SK-N-SH (cell line): ENCODE measurements around the gene DNAH11.

Source experiments
- CHD2 ChIP-seq: fragments of 150-350 bp; IDR thresholded peaks from 2 replicates; pipeline ENCODE4 v1.6.1; 2018; ENCODE audit warnings: low read length; ENCODE audit not compliant: partially characterized antibody
- EP300 ChIP-seq, 2 experiments: IDR thresholded peaks; 2 replicates each; pipeline versions ENCODE4 v1.4.0 to v1.6.1; 2012; ENCODE audit warnings: borderline replicate concordance in 1 of 2, low read depth in 1 of 2, low read length in 1 of 2
- GABPA ChIP-seq: IDR thresholded peaks from 2 replicates; pipeline ENCODE4 v1.4.0; 2012; ENCODE audit warnings: low read depth, mild to moderate bottlenecking
- JUND ChIP-seq: IDR thresholded peaks from 2 replicates; pipeline ENCODE4 v1.4.0; 2012
- MXI1 ChIP-seq: IDR thresholded peaks from 2 replicates; pipeline ENCODE4 v1.6.1; 2012; ENCODE audit warnings: mild to moderate bottlenecking, low read depth, low read length, improper control_type of control experiment
- RAD21 ChIP-seq: IDR thresholded peaks from 2 replicates; pipeline ENCODE4 v1.6.1; 2012; ENCODE audit warnings: mild to moderate bottlenecking, low read length
- RCOR1 ChIP-seq: fragments of 150-350 bp; IDR thresholded peaks from 2 replicates; pipeline ENCODE4 v1.6.1; 2017; ENCODE audit warnings: antibody characterized with exemption, low read length
- RFX5 ChIP-seq: IDR thresholded peaks from 2 replicates; pipeline ENCODE4 v1.6.1; 2012; ENCODE audit warnings: mild to moderate bottlenecking, improper control_type of control experiment, low read length
- TEAD4 ChIP-seq: IDR thresholded peaks from 2 replicates; pipeline ENCODE4 v1.4.0; 2012; ENCODE audit warnings: mild to moderate bottlenecking, borderline replicate concordance; ENCODE audit not compliant: insufficient read depth
- YY1 ChIP-seq: IDR thresholded peaks from 2 replicates; pipeline ENCODE4 v1.4.0; 2012; ENCODE audit warnings: low read depth, mild to moderate bottlenecking
- TF ChIP-seq, protein P1 (sequence below): IDR thresholded peaks from 2 replicates; pipeline ENCODE4 v1.4.0; 2012; ENCODE audit warnings: low read depth
- TF ChIP-seq, protein P2 (sequence below): fragments of 200-600 bp; sonication (generic); IDR thresholded peaks from 2 replicates; pipeline ENCODE4 v1.6.1; 2017; ENCODE audit warnings: antibody characterized with exemption, mild to moderate bottlenecking, moderate library complexity
- TF ChIP-seq, protein P3 (sequence below): IDR thresholded peaks from 2 replicates; pipeline ENCODE4 v1.6.1; 2012; ENCODE audit warnings: mild to moderate bottlenecking, low read depth, low read length, moderate library complexity

DNA sequence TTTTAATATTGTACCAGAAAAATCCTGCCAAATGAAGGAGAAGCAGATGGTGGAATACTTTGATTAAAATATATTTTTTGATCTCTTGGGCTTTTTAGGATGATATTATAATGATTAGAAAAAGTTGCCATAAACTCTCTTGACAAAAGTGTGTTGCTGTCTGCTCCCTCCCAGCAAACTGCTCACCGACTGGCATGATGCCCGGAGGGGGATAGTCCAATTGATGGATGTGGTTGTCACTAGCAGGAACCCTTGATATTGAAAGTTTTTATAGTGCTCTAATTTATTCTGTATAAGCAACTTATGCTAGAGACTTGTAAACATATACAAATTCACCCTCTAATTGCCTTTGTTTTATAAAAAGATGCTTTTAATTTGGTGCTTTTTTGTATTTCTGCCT is 114.0 kb downstream of the DNAH11 start:
- TF ChIP-seq RAD21: no peak
- TF ChIP-seq EP300 (IDR thresholded peaks at IDR 0.05; ENCODE audit: borderline replicate concordance in 1 of 2, low read depth in 1 of 2, low read length in 1 of 2): no peak
- TF ChIP-seq, protein P1, sequence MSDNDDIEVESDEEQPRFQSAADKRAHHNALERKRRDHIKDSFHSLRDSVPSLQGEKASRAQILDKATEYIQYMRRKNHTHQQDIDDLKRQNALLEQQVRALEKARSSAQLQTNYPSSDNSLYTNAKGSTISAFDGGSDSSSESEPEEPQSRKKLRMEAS: no peak
- TF ChIP-seq, protein P2, sequence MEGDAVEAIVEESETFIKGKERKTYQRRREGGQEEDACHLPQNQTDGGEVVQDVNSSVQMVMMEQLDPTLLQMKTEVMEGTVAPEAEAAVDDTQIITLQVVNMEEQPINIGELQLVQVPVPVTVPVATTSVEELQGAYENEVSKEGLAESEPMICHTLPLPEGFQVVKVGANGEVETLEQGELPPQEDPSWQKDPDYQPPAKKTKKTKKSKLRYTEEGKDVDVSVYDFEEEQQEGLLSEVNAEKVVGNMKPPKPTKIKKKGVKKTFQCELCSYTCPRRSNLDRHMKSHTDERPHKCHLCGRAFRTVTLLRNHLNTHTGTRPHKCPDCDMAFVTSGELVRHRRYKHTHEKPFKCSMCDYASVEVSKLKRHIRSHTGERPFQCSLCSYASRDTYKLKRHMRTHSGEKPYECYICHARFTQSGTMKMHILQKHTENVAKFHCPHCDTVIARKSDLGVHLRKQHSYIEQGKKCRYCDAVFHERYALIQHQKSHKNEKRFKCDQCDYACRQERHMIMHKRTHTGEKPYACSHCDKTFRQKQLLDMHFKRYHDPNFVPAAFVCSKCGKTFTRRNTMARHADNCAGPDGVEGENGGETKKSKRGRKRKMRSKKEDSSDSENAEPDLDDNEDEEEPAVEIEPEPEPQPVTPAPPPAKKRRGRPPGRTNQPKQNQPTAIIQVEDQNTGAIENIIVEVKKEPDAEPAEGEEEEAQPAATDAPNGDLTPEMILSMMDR: no peak
- no peak for TF ChIP-seq RFX5
- no peak for TF ChIP-seq JUND
- no peak for TF ChIP-seq TEAD4
- TF ChIP-seq, protein P3, sequence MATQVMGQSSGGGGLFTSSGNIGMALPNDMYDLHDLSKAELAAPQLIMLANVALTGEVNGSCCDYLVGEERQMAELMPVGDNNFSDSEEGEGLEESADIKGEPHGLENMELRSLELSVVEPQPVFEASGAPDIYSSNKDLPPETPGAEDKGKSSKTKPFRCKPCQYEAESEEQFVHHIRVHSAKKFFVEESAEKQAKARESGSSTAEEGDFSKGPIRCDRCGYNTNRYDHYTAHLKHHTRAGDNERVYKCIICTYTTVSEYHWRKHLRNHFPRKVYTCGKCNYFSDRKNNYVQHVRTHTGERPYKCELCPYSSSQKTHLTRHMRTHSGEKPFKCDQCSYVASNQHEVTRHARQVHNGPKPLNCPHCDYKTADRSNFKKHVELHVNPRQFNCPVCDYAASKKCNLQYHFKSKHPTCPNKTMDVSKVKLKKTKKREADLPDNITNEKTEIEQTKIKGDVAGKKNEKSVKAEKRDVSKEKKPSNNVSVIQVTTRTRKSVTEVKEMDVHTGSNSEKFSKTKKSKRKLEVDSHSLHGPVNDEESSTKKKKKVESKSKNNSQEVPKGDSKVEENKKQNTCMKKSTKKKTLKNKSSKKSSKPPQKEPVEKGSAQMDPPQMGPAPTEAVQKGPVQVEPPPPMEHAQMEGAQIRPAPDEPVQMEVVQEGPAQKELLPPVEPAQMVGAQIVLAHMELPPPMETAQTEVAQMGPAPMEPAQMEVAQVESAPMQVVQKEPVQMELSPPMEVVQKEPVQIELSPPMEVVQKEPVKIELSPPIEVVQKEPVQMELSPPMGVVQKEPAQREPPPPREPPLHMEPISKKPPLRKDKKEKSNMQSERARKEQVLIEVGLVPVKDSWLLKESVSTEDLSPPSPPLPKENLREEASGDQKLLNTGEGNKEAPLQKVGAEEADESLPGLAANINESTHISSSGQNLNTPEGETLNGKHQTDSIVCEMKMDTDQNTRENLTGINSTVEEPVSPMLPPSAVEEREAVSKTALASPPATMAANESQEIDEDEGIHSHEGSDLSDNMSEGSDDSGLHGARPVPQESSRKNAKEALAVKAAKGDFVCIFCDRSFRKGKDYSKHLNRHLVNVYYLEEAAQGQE: no peak
- no peak for TF ChIP-seq RCOR1
- no peak for TF ChIP-seq GABPA
- no peak for TF ChIP-seq CHD2
- no peak for TF ChIP-seq YY1
- no peak for TF ChIP-seq MXI1
